GM19023 (cell line): Measurements from ENCODE around the gene SUN1.
"Not testable (repeated sequence)": the region's sequence is repeated elsewhere in the genome, so short reads cannot be mapped to it uniquely, and the experiment has no call there.

ENCODE experiments used
- ATAC-seq: cut with Tn5 transposase; IDR thresholded peaks from one replicate; pipeline ENCODE4 v1.9.1; 2021; ENCODE audit warnings: mild to moderate bottlenecking, moderate library complexity; ENCODE audit not compliant: unreplicated experiment

SUN1 gene

DNA sequence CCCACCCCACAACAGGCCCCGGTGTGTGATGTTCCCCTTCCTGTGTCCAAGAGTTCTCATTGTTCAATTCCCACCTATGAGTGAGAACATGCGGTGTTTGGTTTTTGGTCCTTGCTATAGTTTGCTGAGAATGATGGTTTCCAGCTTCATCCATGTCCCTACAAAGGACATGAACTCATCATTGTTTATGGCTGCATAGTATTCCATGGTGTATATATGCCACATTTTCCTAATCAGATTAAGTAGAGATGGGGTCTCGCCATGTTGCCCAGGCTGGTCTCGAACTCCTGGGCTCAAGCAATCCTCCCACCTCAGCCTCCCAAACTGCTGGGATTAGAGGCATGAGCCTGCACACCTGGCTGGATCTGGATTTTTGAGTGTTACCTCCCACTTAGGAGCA lies 28.5 kb upstream of the SUN1 start:
- ATAC-seq, result not testable (repeated sequence)

DNA sequence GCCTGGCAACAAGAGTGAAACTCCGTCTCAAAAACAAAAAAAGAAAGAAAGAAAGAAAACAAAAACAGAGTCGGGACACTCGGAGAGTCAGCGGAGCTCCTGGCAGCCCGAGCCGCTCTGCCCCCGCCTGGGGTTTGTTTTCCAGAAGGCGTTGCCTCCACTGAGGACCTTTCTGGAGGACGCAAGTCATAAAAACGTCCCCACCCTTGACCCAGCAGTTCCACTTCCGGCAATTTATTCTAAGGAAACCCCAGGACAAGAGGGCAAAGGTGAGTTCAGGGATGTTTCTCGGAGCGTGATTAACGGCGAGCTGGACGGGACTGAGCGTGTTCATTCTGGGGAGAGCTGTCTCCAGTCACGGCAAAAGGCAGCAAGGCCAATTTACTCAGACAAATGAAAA lies 27.0 kb upstream of the SUN1 start:
- ATAC-seq, result no peak

GRCh38 chr7:815284-816216 lies 16.7 kb upstream of the SUN1 start:
- ATAC-seq, result no peak

GRCh38 chr7:816300-816750 lies 16.0 kb upstream of the SUN1 start:
- peak; percentile 94 for ATAC-seq

GRCh38 chr7:816751-817671 lies 15.3 kb upstream of the SUN1 start:
- ATAC-seq, result peak; percentile 26

- ATAC-seq, result no peak
Measured at GRCh38 chr7:818031-818699, 14.1 kb upstream of the SUN1 start.

- no peak for ATAC-seq
Measured at GRCh38 chr7:820341-820740, 11.9 kb upstream of the SUN1 start.

DNA sequence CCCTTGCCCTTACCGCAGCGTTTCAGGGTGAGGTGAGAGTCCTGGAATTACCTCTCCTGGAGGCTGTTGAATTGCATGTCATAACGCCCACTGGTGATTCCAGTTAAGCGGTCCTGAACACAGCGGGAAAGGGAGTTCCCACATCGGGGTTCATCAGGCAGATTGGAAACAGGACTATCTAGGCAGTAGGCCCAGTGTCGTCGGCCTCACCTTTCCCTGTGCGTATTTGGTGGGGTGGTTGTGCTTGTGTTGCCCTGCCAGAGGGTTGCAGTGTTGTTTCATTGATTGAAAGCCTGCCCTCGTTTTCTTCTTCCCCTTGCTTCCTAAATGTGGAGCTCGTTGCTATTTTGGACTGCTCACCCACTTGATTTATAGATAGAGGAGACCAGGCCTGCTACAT lies 10.6 kb upstream of the SUN1 start:
- ATAC-seq, result no peak

DNA sequence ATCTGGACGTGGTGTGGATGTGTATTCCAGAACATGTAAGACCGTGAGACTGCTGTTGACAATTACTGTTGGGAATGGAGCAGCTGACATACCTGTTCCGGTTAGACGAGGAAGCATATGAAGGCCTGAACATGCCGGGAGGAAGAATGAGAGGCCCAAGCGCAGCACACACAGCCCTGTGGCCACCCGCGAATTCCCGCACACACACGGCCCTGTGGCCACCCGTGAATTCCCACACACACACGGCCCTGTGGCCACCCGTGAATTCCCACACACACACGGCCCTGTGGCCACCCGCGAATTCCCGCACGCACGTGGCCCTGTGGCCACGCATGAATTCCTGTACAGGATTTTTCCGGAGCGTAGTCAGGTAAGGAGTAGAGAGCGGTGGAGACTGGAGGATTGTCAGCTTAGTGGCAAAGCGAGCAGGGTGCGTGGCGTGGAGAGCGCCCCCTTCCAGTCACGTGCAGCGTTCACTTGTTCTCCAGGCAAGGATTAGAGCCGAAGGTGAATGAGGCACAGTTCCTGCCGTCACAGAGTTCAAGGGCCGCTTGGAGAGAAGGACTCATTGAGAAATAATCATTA lies 9.5 kb upstream of the SUN1 start:
- ATAC-seq, result no peak

DNA sequence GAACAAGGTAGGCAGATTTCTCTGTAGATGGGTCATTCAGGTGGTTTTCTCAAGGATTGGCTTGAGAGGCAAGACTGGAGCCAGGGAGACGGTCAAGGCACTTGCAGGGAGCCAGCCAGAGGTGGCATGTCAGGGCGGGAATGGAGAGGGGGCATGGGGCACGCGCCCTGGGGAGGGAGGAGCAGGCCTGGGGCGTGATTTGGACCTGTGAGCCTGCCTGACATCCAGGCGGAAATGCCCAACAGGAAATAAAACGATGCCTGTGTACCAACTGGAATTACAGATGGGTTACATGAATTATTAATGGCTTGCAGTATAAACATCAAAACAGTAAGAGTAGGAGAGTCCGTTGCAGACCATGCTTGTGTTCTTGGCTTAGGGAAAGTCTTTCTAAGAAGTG lies 8.6 kb upstream of the SUN1 start:
- ATAC-seq, result no peak

GRCh38 chr7:824081-824480 lies 8.2 kb upstream of the SUN1 start:
- no peak for ATAC-seq

- ATAC-seq, result no peak
Measured at GRCh38 chr7:824664-825063, 7.6 kb upstream of the SUN1 start.

GRCh38 chr7:825386-825785 lies 6.9 kb upstream of the SUN1 start:
- no peak for ATAC-seq

- no peak for ATAC-seq
Measured at GRCh38 chr7:826230-826917, 5.9 kb upstream of the SUN1 start.

DNA sequence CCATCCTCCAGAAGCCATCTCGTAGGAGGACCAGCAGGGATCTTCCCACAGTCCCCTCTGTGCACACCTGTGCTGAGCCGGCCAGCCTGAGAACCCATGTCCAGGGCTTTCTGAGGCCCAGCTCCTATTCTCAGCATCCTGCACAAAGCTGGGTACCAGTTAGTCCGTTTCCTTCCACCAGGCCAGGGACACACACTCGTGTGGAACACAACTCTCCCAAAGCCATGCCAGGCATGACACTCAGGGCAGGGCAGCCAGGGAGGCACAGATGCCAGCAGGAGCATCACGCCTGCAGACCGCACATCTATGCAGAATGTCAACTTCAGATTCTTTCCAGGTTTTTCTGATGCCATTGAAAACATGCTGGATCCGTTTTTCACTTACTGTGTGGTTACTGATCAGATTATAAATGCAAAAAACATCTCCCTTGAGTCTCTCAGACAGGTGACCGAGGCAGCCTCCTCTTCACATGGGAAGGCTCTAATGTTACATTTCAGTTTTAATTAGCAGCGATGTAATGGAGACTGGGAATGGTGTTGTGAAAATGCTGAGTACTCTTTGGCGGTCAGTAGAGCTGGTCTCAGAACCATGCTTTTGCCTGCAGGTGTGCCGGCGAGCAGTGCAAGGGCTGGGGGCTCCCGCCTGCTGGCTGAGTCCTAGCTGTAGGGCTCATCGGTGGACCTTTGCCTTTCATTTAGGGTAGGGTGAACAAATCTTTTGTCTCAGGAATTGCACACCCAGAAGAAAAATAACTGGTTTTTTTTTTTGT lies 3.3 kb upstream of the SUN1 start:
- no peak for ATAC-seq

- ATAC-seq, result no peak
Measured at GRCh38 chr7:830069-830468, 2.2 kb upstream of the SUN1 start.

DNA sequence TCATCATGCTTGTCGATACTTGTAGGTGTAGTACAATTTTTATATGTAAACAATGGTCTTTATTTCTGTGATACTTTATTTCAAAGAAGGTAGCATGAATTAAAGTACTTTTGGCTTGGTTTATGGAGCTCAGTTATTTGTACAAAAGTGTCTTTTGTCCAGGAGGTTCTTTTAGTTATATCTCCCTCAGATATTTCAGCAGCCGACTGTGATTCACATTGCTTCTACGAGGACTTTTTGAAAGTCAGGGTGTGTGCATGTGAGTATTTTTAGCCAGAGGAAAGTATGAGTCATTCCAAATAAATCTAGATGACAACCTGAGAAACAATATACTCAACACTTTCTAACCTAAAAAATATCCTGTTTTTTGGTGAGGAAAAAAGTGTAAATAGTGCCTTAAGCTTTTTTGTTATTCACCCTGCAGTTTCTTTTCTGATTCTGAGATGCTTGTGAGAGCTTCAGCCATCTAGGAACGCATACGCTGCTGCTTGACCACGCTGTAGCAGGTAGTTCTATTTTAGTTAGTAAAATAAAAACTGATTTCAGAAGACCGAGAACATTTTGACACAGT lies 595 bp upstream of the SUN1 start:
- peak; percentile 47 for ATAC-seq

DNA sequence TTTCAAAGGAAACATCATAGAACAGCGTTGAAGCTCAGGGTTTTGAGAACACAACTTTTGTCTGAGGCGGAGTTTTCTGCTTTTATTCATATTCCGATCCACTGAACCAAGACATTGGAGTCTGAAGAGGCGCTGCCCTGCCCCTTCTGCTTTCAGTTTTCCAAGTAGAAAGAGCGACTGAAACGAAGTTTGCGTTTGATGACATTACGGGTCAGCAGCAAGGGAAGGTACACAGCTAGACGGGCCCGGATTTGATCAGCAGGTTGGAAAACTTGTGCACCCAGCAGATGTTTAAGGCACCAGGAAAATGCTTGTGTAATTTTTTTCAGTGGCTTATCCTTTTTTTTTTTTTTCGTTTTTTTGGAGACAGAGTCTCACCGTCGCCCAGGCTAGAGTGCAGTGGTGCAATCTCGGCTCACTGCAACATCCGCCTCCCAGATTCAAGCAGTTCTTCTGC lies 720 bp downstream of the SUN1 start:
- ATAC-seq, result no peak
